ENCODE data around the gene ZNF511. TPM values are rescaled to one million over a fixed set of nuclear protein-coding genes. Genes with fewer than 3 reads are reported as not detected.
A peak's percentile ranks its signal among the peaks of the same experiment; 100 is the strongest.

The ZNF511 gene
- total and polyA plus RNA-seq, 9 of the 15 experiments (the other 6 are each of a cell fraction or from before 2014, with no cell fraction given), result 0.61 to 69.3 (median 40.1) TPM

DNA sequence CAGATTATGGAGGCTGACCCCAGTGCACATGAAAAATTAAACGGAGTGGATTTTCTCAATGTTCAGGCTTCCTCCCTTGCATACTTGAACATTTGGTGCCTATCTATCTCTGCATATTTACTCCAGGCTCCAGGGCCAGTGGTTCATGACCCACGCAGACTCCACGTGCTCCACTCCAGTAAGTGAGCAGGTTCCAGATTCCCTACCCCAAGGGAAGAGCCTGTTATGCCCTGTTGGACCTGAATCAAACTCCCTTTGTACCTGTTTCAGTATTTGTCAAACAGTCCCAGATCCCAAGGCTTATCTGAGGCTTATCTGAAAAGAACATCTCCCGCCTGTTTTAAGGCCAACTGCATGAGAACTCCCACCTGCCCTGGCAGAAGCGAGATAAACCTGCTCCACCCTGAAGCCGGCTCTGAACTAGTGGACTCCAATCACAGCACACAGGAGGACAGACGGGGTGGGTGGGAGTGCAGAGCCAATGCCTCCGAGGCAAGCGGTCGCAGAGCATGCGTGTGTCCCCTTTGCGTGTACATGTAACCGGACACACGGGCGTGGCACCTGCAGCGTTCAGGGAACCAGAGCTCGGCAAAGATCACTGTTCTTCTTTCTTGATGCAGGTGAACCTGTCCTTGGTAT, 51.4 kb downstream of the ZNF511 start (continued):
- TF ChIP-seq ZNF449 (CRISPR knock-in tag; IDR thresholded peaks at IDR 0.05), result no peak
- peak; percentile 47; the same call in 1 of the 2 replicates for TF ChIP-seq POLR2AphosphoS5 (IDR thresholded peaks at IDR 0.05; ENCODE audit: control insufficient read depth, insufficient read depth, low read depth, low read length)
- TF ChIP-seq ZNF79 (CRISPR knock-in tag; IDR thresholded peaks at IDR 0.05; ENCODE audit: low read depth), result no peak
- TF ChIP-seq SMAD2 (IDR thresholded peaks at IDR 0.05; ENCODE audit: low read depth, low read length), result no peak
- no peak for TF ChIP-seq GABPA (tag; conservative IDR thresholded peaks at IDR 0.05; ENCODE audit: low read depth)
- no peak for TF ChIP-seq RBM15 (IDR thresholded peaks at IDR 0.05; ENCODE audit: insufficient read depth, low read length)
- no peak for TF ChIP-seq ZNF512 (tag; IDR thresholded peaks at IDR 0.05)
- no peak for TF ChIP-seq ZNF696 (CRISPR knock-in tag; conservative IDR thresholded peaks at IDR 0.05)
- no peak for TF ChIP-seq ZNF316 (IDR thresholded peaks at IDR 0.05)
- TF ChIP-seq HES1 (IDR thresholded peaks at IDR 0.05; ENCODE audit: low read depth), result no peak; the same call in 1 of the 2 replicates
- TF ChIP-seq, protein P1, sequence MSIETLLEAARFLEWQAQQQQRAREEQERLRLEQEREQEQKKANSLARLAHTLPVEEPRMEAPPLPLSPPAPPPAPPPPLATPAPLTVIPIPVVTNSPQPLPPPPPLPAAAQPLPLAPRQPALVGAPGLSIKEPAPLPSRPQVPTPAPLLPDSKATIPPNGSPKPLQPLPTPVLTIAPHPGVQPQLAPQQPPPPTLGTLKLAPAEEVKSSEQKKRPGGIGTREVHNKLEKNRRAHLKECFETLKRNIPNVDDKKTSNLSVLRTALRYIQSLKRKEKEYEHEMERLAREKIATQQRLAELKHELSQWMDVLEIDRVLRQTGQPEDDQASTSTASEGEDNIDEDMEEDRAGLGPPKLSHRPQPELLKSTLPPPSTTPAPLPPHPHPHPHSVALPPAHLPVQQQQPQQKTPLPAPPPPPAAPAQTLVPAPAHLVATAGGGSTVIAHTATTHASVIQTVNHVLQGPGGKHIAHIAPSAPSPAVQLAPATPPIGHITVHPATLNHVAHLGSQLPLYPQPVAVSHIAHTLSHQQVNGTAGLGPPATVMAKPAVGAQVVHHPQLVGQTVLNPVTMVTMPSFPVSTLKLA (conservative IDR thresholded peaks at IDR 0.05), result peak; percentile 60 to 82
- no peak for TF ChIP-seq PHB2 (IDR thresholded peaks at IDR 0.05; ENCODE audit: low read depth)
- TF ChIP-seq, protein P2, sequence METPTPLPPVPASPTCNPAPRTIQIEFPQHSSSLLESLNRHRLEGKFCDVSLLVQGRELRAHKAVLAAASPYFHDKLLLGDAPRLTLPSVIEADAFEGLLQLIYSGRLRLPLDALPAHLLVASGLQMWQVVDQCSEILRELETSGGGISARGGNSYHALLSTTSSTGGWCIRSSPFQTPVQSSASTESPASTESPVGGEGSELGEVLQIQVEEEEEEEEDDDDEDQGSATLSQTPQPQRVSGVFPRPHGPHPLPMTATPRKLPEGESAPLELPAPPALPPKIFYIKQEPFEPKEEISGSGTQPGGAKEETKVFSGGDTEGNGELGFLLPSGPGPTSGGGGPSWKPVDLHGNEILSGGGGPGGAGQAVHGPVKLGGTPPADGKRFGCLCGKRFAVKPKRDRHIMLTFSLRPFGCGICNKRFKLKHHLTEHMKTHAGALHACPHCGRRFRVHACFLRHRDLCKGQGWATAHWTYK (CRISPR knock-in tag; IDR thresholded peaks at IDR 0.05), result no peak
- TF ChIP-seq DPF2 (IDR thresholded peaks at IDR 0.05), result peak; percentile 77
- no peak for TF ChIP-seq TCF15 (CRISPR knock-in tag; IDR thresholded peaks at IDR 0.05)
- TF ChIP-seq RBM17 (IDR thresholded peaks at IDR 0.05; ENCODE audit: borderline replicate concordance, low read depth, low read length), result no peak
- TF ChIP-seq, protein P3, sequence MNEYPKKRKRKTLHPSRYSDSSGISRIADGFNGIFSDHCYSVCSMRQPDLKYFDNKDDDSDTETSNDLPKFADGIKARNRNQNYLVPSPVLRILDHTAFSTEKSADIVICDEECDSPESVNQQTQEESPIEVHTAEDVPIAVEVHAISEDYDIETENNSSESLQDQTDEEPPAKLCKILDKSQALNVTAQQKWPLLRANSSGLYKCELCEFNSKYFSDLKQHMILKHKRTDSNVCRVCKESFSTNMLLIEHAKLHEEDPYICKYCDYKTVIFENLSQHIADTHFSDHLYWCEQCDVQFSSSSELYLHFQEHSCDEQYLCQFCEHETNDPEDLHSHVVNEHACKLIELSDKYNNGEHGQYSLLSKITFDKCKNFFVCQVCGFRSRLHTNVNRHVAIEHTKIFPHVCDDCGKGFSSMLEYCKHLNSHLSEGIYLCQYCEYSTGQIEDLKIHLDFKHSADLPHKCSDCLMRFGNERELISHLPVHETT (CRISPR knock-in tag; conservative IDR thresholded peaks at IDR 0.05 in 1 of 2, IDR thresholded peaks at IDR 0.05 in 1 of 2), result no peak

All from K562 (cell line).